GM23248 (cell line): ENCODE data around the gene FAM234B.

Source experiments
- EZH2 ChIP-seq: fragments of 200-600 bp; sonication (generic); IDR thresholded peaks from 2 replicates; pipeline ENCODE4 v1.6.1; 2018; ENCODE audit warnings: antibody characterized with exemption, mild to moderate bottlenecking; ENCODE audit not compliant: insufficient read depth, poor library complexity, severe bottlenecking
- EZH2phosphoT487 ChIP-seq: fragments of 200-600 bp; sonication (generic); IDR thresholded peaks from 2 replicates; pipeline ENCODE4 v1.6.1; 2018; ENCODE audit warnings: antibody characterized with exemption, moderate library complexity, mild to moderate bottlenecking, low read depth; ENCODE audit not compliant: insufficient read depth

DNA sequence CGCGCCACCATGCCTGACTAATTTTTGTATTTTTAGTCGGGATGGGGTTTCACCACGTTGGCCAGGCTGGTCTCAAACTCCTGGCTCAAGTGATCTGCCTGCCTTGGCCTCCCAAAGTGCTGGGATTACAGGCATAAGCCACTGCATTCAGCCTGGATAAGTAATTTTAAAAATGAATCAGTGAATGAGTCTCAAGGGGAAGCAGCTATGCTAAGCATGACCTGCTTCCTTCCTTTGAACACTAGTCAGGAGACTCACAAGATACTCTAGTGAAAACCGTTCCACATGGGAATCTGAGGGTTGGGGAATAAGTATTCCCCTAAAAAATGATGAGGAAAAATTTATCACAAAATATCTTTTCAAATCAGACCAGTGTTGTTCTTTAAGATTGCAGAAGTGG is 10.7 kb upstream of the FAM234B start:
- no peak for TF ChIP-seq EZH2phosphoT487
- TF ChIP-seq EZH2, result no peak
